Upper lobe of left lung (tissue), 6 donors: ENCODE measurements around the gene KIF5A. TPM values are rescaled to one million over a fixed set of nuclear protein-coding genes. Genes with fewer than 3 reads are reported as not detected.

Source experiments
- ATAC-seq, 2 donors: fragments of 200-7000 bp; cut with Tn5 transposase; one replicate each; pipeline ENCODE4 v1.9.1; 2022; ENCODE audit warnings: mild to moderate bottlenecking in 2 of 2, moderate library complexity in 2 of 2; ENCODE audit not compliant: low FRiP score in 2 of 2
- DNase-seq, 2 donors: peaks; one replicate each; pipeline ENCODE4 v3.0.0-alpha.2; 2019 to 2020
- H3K27ac ChIP-seq, 4 donors: fragments of 200-600 bp; sonication (generic); one replicate each; pipeline ENCODE4 v1.5.1; 2016 to 2019
- H3K27me3 ChIP-seq, 4 donors: fragments of 200-600 bp; sonication (generic); one replicate each; pipeline ENCODE4 v1.5.1; 2017 to 2019
- H3K36me3 ChIP-seq, 4 donors: fragments of 200-600 bp; sonication (generic); one replicate each; pipeline ENCODE4 v1.5.1; 2016 to 2019
- H3K4me1 ChIP-seq, 4 donors: fragments of 200-600 bp; sonication (generic); one replicate each; pipeline ENCODE4 v1.5.1; 2018 to 2019
- H3K4me3 ChIP-seq, 4 donors: fragments of 200-600 bp; sonication (generic); one replicate each; pipeline ENCODE4 v1.5.1; 2017 to 2019; ENCODE audit warnings: mild to moderate bottlenecking in 2 of 4, moderate library complexity in 1 of 4
- H3K9me3 ChIP-seq, 4 donors: fragments of 200-600 bp; sonication (generic); one replicate each; pipeline ENCODE4 v1.5.1; 2018 to 2019
- CTCF ChIP-seq, 6 experiments: fragments of 450-650 bp in 4 of 6; fragments of 200-600 bp in 2 of 6; sonication (generic) in 2 of 6; IDR thresholded peaks; one replicate each; pipeline ENCODE4 v1.5.1; 2016 to 2019; ENCODE audit warnings: antibody characterized with exemption in 6 of 6
- EP300 ChIP-seq, 4 donors: sonication (generic); formaldehyde crosslinking; IDR thresholded peaks; one replicate each; pipeline ENCODE4 v1.5.1; 2017; ENCODE audit warnings: antibody characterized with exemption in 4 of 4, control low read depth in 2 of 4
- POLR2A ChIP-seq, 4 donors: fragments of 450-650 bp; IDR thresholded peaks; one replicate each; pipeline ENCODE4 v1.5.1; 2016 to 2017; ENCODE audit warnings: antibody characterized with exemption in 4 of 4, mild to moderate bottlenecking in 2 of 4
- POLR2AphosphoS5 ChIP-seq, 2 donors: sonication (generic); formaldehyde crosslinking; IDR thresholded peaks; one replicate each; pipeline ENCODE4 v1.5.1; 2017; ENCODE audit warnings: antibody characterized with exemption in 2 of 2
- WGBS, 2 donors: methylation state at CpG; one replicate each; pipeline ENCODE4 v1.1.5; 2017 to 2018; 5-methylcytosine and 5-hydroxymethylcytosine counted together
- total RNA-seq, 6 donors: library from RNA; depleted of rRNA in 4 of 6; stranded (reverse); fragments of >200 nt in 4 of 6; gene quantifications; one replicate each; pipeline versions ENCODE4 v1.1.0 to v1.2.1, GENCODE V29; 2016 to 2021
- donor health status: DM: no; HTN: no; CAD: no; lungs with moderate emphysema.
- donor health status: DM: no; HTN: yes; CAD: no; lungs with severe emphysema.

Gene KIF5A
- total RNA-seq, 6 donors from 2014 or later: 0.06 to 0.39 (median 0.20) TPM; not detected in 1

- H3K27me3 ChIP-seq: peaks cover 0 to 18% (median 10%) of the 10 kb centered on the region in 4 donors
- no peaks in the 10 kb centered on the region for H3K9me3 ChIP-seq
- ATAC-seq (peak; percentile 98), DNase-seq (peak; percentile 90 to 98)
- H3K27ac ChIP-seq: peak within 1 kb of the TSS; percentile 87 to 92 (median 91)
- peak in 3 of 4 donors; percentile 21 to 63 (median 56) for TF ChIP-seq POLR2A (IDR thresholded peaks at IDR 0.05)
- TF ChIP-seq EP300 (IDR thresholded peaks at IDR 0.05): no peak
- TF ChIP-seq POLR2AphosphoS5 (IDR thresholded peaks at IDR 0.05): peak; percentile 62 to 65
- peak in 2 of 6 experiments; percentile 4 to 13 for TF ChIP-seq CTCF (IDR thresholded peaks at IDR 0.05)
- peaks cover 28 to 50% (median 33%) of the 10 kb centered on the region in 4 donors for H3K4me1 ChIP-seq
- WGBS, 2 donors: 1% methylated on average over 33 to 38 of the region's 56 CpGs
- peaks cover 0 to 12% (median 4%) of the 10 kb centered on the region in 4 donors for H3K36me3 ChIP-seq
- H3K4me3 ChIP-seq: peak within 1 kb of the TSS; percentile 58 to 87 (median 82)
These were observed 3.2 kb upstream of the KIF5A start, which contains the start of gene DCTN2 for GRCh38 chr12:57546438-57547287. DCTN2 (minus strand) TSS chr12:57547192; CDS start chr12:57547063, 129 bp downstream.

- DNase-seq: no peak
- TF ChIP-seq EP300 (IDR thresholded peaks at IDR 0.05): no peak
- no peak for TF ChIP-seq POLR2AphosphoS5 (IDR thresholded peaks at IDR 0.05)
- no peak for TF ChIP-seq CTCF (IDR thresholded peaks at IDR 0.05)
- TF ChIP-seq POLR2A (IDR thresholded peaks at IDR 0.05): no peak
- Histone ChIP-seq H3K36me3 (peaks cover 0 to 5% (median 0%) of the 10 kb centered on the region in 4 donors), H3K27me3 (peaks cover 0 to 18% (median 10%) of the 10 kb centered on the region in 4 donors), H3K4me3 (peak overlapping the region in 3 of 4 donors; percentile 58 to 84 (median 81)), H3K9me3 (no peaks in the 10 kb centered on the region), H3K27ac (peak overlapping the region in 3 of 4 donors; percentile 87 to 92 (median 92)), H3K4me1 (peaks cover 28 to 50% (median 33%) of the 10 kb centered on the region in 4 donors)
- 19 to 21% methylated on average over 9 of the region's 9 CpGs for WGBS, 2 donors
- ATAC-seq: no peak
These were observed 2.4 kb upstream of the KIF5A start for GRCh38 chr12:57547288-57548012.

- no peak for ATAC-seq
- Histone ChIP-seq H3K4me1 (peaks cover 28 to 50% (median 33%) of the 10 kb centered on the region in 4 donors), H3K4me3 (no peak overlapping the region), H3K9me3 (no peaks in the 10 kb centered on the region), H3K27ac (no peak overlapping the region), H3K36me3 (no peaks in the 10 kb centered on the region), H3K27me3 (peaks cover 0 to 18% (median 10%) of the 10 kb centered on the region in 4 donors)
- no peak for DNase-seq
- TF ChIP-seq POLR2A (IDR thresholded peaks at IDR 0.05): no peak
- 94 to 98% methylated on average over 2 of the region's 2 CpGs for WGBS, 2 donors
These were observed 1.9 kb upstream of the KIF5A start for GRCh38 chr12:57548013-57548315.

GRCh38 chr12:57548488-57548887 lies 1.4 kb upstream of the KIF5A start:
- H3K27me3 ChIP-seq: peaks cover 0 to 18% (median 10%) of the 10 kb centered on the region in 4 donors
- no peak for TF ChIP-seq CTCF (IDR thresholded peaks at IDR 0.05)
- TF ChIP-seq EP300 (IDR thresholded peaks at IDR 0.05): no peak
- TF ChIP-seq POLR2A (IDR thresholded peaks at IDR 0.05): no peak
- TF ChIP-seq POLR2AphosphoS5 (IDR thresholded peaks at IDR 0.05): no peak
- H3K9me3 ChIP-seq: no peaks in the 10 kb centered on the region
- whole genome bisulfite sequencing, 2 donors: 37 to 40% methylated on average over 2 of the region's 2 CpGs
- H3K27ac ChIP-seq: no peak overlapping the region
- H3K36me3 ChIP-seq: no peaks in the 10 kb centered on the region
- DNase-seq: no peak
- H3K4me1 ChIP-seq: peaks cover 28 to 49% (median 32%) of the 10 kb centered on the region in 4 donors
- no peak overlapping the region for H3K4me3 ChIP-seq
- no peak for ATAC-seq
